ENCODE results near the gene TTLL9.

TTLL9 gene

GRCh38 chr20:31842471-31843157 is 27.8 kb upstream of the TTLL9 start:
- Mint-ChIP-seq H3K27ac (no peak overlapping the region), H3K9me3 (no peaks in the 10 kb centered on the region), H3K27me3 (ENCODE audit: low read depth) (no peaks in the 10 kb centered on the region), H3K36me3 (ENCODE audit: low read depth) (no peaks in the 10 kb centered on the region), H3K4me1 (ENCODE audit: low read depth) (no peaks in the 10 kb centered on the region), H3K4me3 (no peak overlapping the region)
- no peak for DNase-seq (ENCODE audit: low spot score)

- Mint-ChIP-seq H3K9me3 (no peaks in the 10 kb centered on the region), H3K4me3 (no peak overlapping the region), H3K4me1 (ENCODE audit: low read depth) (no peaks in the 10 kb centered on the region), H3K36me3 (ENCODE audit: low read depth) (no peaks in the 10 kb centered on the region), H3K27me3 (ENCODE audit: low read depth) (no peaks in the 10 kb centered on the region), H3K27ac (no peak overlapping the region)
- DNase-seq (ENCODE audit: low spot score): no peak
Observed at GRCh38 chr20:31843288-31843687, 27.1 kb upstream of the TTLL9 start.

GRCh38 chr20:31843881-31844280 is 26.6 kb upstream of the TTLL9 start:
- no peaks in the 10 kb centered on the region for H3K9me3 Mint-ChIP-seq
- no peaks in the 10 kb centered on the region for H3K36me3 Mint-ChIP-seq (ENCODE audit: low read depth)
- H3K4me3 Mint-ChIP-seq: no peak overlapping the region
- H3K4me1 Mint-ChIP-seq (ENCODE audit: low read depth): no peaks in the 10 kb centered on the region
- DNase-seq (ENCODE audit: low spot score): no peak
- H3K27me3 Mint-ChIP-seq (ENCODE audit: low read depth): peaks cover under 1% of the 10 kb centered on the region
- no peak overlapping the region for H3K27ac Mint-ChIP-seq

- Mint-ChIP-seq H3K9me3 (no peaks in the 10 kb centered on the region), H3K4me3 (no peak overlapping the region), H3K36me3 (ENCODE audit: low read depth) (no peaks in the 10 kb centered on the region), H3K4me1 (ENCODE audit: low read depth) (no peaks in the 10 kb centered on the region), H3K27ac (no peak overlapping the region), H3K27me3 (ENCODE audit: low read depth) (peaks cover 5% of the 10 kb centered on the region)
- DNase-seq (ENCODE audit: low spot score): no peak
Observed at GRCh38 chr20:31844737-31845299, 25.6 kb upstream of the TTLL9 start.

- no peak within 1 kb of the TSS for H3K4me3 Mint-ChIP-seq
- no peaks in the 10 kb centered on the region for H3K36me3 Mint-ChIP-seq (ENCODE audit: low read depth)
- peaks cover 5% of the 10 kb centered on the region for H3K27me3 Mint-ChIP-seq (ENCODE audit: low read depth)
- H3K4me1 Mint-ChIP-seq (ENCODE audit: low read depth): no peaks in the 10 kb centered on the region
- H3K27ac Mint-ChIP-seq: no peak within 1 kb of the TSS
- H3K9me3 Mint-ChIP-seq: no peaks in the 10 kb centered on the region
- no peak for DNase-seq (ENCODE audit: low spot score)
Observed at GRCh38 chr20:31845300-31845863, 25.1 kb upstream of the TTLL9 start, which contains the start of gene FOXS1. Gene FOXS1, minus strand, starts transcription at chr20:31845604. Its CDS starts 62 bp downstream, at chr20:31845542.

- no peaks in the 10 kb centered on the region for H3K36me3 Mint-ChIP-seq (ENCODE audit: low read depth)
- peaks cover 12% of the 10 kb centered on the region for H3K27me3 Mint-ChIP-seq (ENCODE audit: low read depth)
- no peaks in the 10 kb centered on the region for H3K9me3 Mint-ChIP-seq
Observed at GRCh38 chr20:31846793-31847138, 23.7 kb upstream of the TTLL9 start.

GRCh38 chr20:31848088-31848999 is 22.1 kb upstream of the TTLL9 start:
- no peak for DNase-seq (ENCODE audit: low spot score)
- Mint-ChIP-seq H3K27me3 (ENCODE audit: low read depth) (peaks cover 12% of the 10 kb centered on the region), H3K4me3 (no peak overlapping the region), H3K27ac (no peak overlapping the region), H3K36me3 (ENCODE audit: low read depth) (no peaks in the 10 kb centered on the region), H3K4me1 (ENCODE audit: low read depth) (no peaks in the 10 kb centered on the region), H3K9me3 (no peaks in the 10 kb centered on the region)

More at GRCh38 chr20:31846793-31847138, 23.7 kb upstream of the TTLL9 start:
- Mint-ChIP-seq H3K4me3 (no peak overlapping the region), H3K27ac (no peak overlapping the region), H3K4me1 (ENCODE audit: low read depth) (no peaks in the 10 kb centered on the region)
- DNase-seq (ENCODE audit: low spot score): no peak

GRCh38 chr20:31849306-31849930 is 21.0 kb upstream of the TTLL9 start:
- Mint-ChIP-seq H3K4me3 (no peak overlapping the region), H3K9me3 (no peaks in the 10 kb centered on the region), H3K36me3 (ENCODE audit: low read depth) (no peaks in the 10 kb centered on the region), H3K4me1 (ENCODE audit: low read depth) (no peaks in the 10 kb centered on the region), H3K27me3 (ENCODE audit: low read depth) (peaks cover 15% of the 10 kb centered on the region), H3K27ac (no peak overlapping the region)
- DNase-seq (ENCODE audit: low spot score): no peak

- Mint-ChIP-seq H3K4me1 (ENCODE audit: low read depth) (no peaks in the 10 kb centered on the region), H3K27me3 (ENCODE audit: low read depth) (peaks cover 15% of the 10 kb centered on the region), H3K4me3 (no peak overlapping the region), H3K9me3 (no peaks in the 10 kb centered on the region), H3K27ac (no peak overlapping the region), H3K36me3 (ENCODE audit: low read depth) (no peaks in the 10 kb centered on the region)
- DNase-seq (ENCODE audit: low spot score): no peak
Observed at GRCh38 chr20:31851240-31851955, 19.0 kb upstream of the TTLL9 start.

- Mint-ChIP-seq H3K9me3 (no peaks in the 10 kb centered on the region), H3K27me3 (ENCODE audit: low read depth) (peaks cover 21% of the 10 kb centered on the region), H3K27ac (no peak overlapping the region), H3K4me1 (ENCODE audit: low read depth) (no peaks in the 10 kb centered on the region), H3K36me3 (ENCODE audit: low read depth) (no peaks in the 10 kb centered on the region), H3K4me3 (no peak overlapping the region)
- no peak for DNase-seq (ENCODE audit: low spot score)
Observed at GRCh38 chr20:31853481-31853880, 17.0 kb upstream of the TTLL9 start.

GRCh38 chr20:31856516-31856915 is 13.9 kb upstream of the TTLL9 start:
- Mint-ChIP-seq H3K4me1 (ENCODE audit: low read depth) (no peaks in the 10 kb centered on the region), H3K9me3 (no peaks in the 10 kb centered on the region), H3K36me3 (ENCODE audit: low read depth) (no peaks in the 10 kb centered on the region), H3K27ac (no peak overlapping the region), H3K4me3 (no peak overlapping the region), H3K27me3 (ENCODE audit: low read depth) (peaks cover 32% of the 10 kb centered on the region)
- no peak for DNase-seq (ENCODE audit: low spot score)

- H3K27ac Mint-ChIP-seq: no peak overlapping the region
- H3K9me3 Mint-ChIP-seq: no peaks in the 10 kb centered on the region
- DNase-seq (ENCODE audit: low spot score): no peak
- no peak overlapping the region for H3K4me3 Mint-ChIP-seq
- peaks cover 5% of the 10 kb centered on the region for H3K4me1 Mint-ChIP-seq (ENCODE audit: low read depth)
- no peaks in the 10 kb centered on the region for H3K36me3 Mint-ChIP-seq (ENCODE audit: low read depth)
- H3K27me3 Mint-ChIP-seq (ENCODE audit: low read depth): peaks cover 40% of the 10 kb centered on the region
Observed at GRCh38 chr20:31857861-31858759, 12.3 kb upstream of the TTLL9 start.
